Left lobe of liver (tissue), 2 donors: Measurements from ENCODE around the gene DMRTB1. TPM values are rescaled to one million over a fixed set of nuclear protein-coding genes. Genes with fewer than 3 reads are reported as not detected.
"Not testable (repeated sequence)": the region's sequence is repeated elsewhere in the genome, so short reads cannot be mapped to it uniquely, and the experiment has no call there.

ENCODE experiments used
- ATAC-seq: fragments of 200-7000 bp; cut with Tn5 transposase; one replicate; pipeline ENCODE4 v1.9.1; 2020; ENCODE audit warnings: mild to moderate bottlenecking, moderate library complexity
- DNase-seq: peaks from one replicate; pipeline ENCODE4 v3.0.0-alpha.2; 2020; ENCODE audit warnings: low spot score
- total RNA-seq: library from RNA; stranded (reverse); gene quantifications from one replicate; pipeline ENCODE4 v1.2.1, GENCODE V29; 2021
- donor health status: DM: no; HTN: no; CAD: no; lungs with moderate emphysema.
- donor health status: DM: no; HTN: yes; CAD: no.

DMRTB1 gene
- total RNA-seq, 1 donor from 2014 or later: not detected

GRCh38 chr1:53434405-53435007, 24.7 kb upstream of the DMRTB1 start:
- not testable (repeated sequence) for ATAC-seq, DNase-seq

DNA sequence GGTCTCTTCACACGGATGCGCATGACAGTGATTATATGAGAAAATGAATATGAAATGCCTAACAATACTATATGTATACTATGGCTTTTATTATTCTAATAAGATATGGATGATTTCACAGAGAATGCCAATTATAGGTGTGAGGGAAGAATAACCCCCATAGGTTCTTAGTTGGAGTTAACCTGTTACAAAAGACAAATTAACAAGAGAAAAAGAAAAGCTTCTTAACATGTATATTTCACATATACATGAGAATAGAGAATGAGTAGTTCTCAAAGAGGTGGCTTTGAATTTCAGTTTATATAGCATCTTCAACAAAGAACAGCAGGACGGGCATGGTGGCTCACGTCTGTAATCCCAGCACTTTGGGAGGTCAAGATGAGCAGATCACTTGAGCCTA, 24.0 kb upstream of the DMRTB1 start:
- no peak for ATAC-seq

GRCh38 chr1:53438427-53439336, 20.5 kb upstream of the DMRTB1 start:
- DNase-seq (no peak), ATAC-seq (no peak)

More for the DNA sequence above, 24.0 kb upstream of the DMRTB1 start:
- no peak for DNase-seq

- no peak for ATAC-seq
- no peak for DNase-seq
Measured at GRCh38 chr1:53439337-53440207, 19.6 kb upstream of the DMRTB1 start.

DNA sequence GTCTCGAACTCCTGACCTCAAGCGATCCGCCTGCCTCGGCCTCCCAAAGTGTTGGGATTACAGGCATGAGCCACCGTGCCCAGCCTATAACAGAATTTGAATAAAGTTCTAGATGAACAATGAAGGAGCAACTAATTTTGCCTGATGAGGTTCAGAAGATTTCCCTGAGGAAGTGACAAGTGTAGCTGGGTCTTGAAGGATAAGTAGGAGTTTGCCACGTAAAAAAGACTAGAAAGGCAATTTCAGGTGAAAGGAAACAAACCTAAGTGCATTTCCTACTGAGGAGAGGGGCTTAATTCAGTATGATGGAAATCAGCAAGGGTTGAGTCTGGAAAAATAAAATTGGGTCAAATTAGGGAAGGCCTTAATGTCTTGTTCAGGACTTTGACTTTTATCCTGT, 18.6 kb upstream of the DMRTB1 start:
- DNase-seq (no peak), ATAC-seq (no peak)

DNA sequence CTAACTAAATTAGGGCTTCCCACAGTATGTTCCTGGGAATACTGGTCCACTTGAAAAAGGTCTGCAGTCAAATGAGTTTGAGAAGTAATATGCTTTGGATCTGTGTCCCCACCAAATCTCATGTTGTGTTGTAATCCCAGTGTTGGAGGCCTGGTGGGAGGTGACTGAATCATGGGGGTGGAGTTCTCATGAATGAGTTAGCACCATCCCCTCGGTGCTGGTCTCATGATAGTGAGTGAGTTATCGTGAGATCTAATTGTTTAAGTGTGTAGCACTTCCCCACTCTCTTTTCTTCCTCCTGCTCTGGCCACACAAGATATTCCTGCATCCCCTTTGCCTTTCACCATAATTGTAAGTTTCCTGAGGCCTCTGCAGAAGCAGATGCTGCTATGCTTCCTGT, 16.9 kb upstream of the DMRTB1 start:
- no peak for DNase-seq
- no peak for ATAC-seq

GRCh38 chr1:53446051-53446450, 13.1 kb upstream of the DMRTB1 start:
- ATAC-seq (no peak), DNase-seq (no peak)

GRCh38 chr1:53447413-53447812, 11.8 kb upstream of the DMRTB1 start:
- ATAC-seq: no peak
- no peak for DNase-seq

GRCh38 chr1:53448241-53448841, 10.9 kb upstream of the DMRTB1 start:
- ATAC-seq (no peak), DNase-seq (no peak)

GRCh38 chr1:53449021-53449420, 10.2 kb upstream of the DMRTB1 start:
- ATAC-seq: no peak

GRCh38 chr1:53449693-53450092, 9.5 kb upstream of the DMRTB1 start:
- DNase-seq (no peak), ATAC-seq (no peak)

More at GRCh38 chr1:53449021-53449420, 10.2 kb upstream of the DMRTB1 start:
- no peak for DNase-seq

DNA sequence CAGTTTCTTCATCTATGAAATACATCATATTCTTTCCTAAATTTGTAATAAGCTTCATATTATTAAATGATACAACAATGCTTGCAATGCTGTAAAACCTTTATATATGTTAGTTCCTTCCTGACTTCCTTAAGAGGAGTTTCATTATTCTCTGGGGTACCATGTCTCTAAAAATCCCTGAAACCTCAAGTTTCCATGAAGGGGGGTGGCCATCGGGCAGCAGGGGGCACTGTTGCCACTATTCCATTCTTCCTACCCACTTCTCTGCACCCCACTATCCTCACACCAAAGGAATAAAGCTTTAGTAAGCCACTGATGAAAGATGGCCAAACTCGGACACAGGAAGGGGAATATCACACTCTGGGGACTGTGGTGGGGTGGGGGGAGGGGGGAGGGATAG, 9.0 kb upstream of the DMRTB1 start:
- ATAC-seq: no peak
- DNase-seq: no peak

DNA sequence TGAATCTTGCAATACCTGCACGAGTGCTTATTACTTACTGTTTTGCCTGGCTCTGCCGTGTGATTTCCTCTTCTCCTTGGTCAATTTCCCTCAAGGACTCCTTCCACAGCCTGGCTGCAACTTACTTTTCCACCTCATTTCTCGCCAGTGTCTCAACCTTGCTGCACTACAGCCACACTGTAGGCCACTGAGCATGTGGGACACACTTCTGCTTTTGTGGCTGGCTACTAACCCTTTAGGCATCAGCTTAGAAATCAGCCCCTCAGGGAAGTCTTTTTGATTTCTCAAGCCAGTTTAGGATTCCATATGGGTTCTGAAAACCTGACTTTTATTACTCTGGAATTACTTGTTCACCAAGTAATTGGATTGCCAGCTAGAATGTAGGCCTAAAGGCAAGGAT, 5.2 kb upstream of the DMRTB1 start:
- no peak for ATAC-seq
- no peak for DNase-seq

DNA sequence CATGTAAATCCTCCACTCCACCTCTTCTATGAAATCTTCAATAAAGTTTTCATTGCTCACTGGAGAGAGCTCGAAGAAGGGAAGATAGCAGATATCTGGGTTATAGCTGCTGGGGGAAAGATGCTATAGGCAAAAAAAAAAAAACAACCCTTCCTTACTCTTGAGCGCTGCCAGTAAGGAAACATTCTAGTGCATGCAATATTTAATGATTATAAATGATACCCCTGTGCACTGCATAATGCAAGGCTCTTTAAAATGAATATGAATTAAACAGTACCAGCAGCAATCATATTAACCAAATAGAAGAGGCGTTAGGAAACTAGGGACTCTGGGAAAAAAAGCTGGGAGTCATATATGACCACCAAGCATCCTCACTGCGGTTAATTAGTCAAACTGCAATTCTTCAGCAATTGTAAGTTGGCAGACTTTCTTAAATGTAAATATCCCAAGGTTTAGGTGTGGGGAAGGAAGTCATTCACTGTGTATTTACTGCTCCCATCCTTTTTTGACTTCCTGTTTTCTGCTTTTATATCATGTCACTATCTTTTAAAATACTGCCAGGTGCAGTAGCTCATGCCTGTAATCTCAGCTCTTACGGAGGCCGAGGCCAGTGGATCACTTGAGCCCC, 3.7 kb upstream of the DMRTB1 start:
- ATAC-seq (no peak), DNase-seq (no peak)

GRCh38 chr1:53458634-53459033, 565 bp upstream of the DMRTB1 start:
- no peak for ATAC-seq

GRCh38 chr1:53460211-53460634, 1.0 kb downstream of the DMRTB1 start:
- ATAC-seq (no peak), DNase-seq (no peak)

More at GRCh38 chr1:53458634-53459033, 565 bp upstream of the DMRTB1 start:
- DNase-seq: no peak

DNA sequence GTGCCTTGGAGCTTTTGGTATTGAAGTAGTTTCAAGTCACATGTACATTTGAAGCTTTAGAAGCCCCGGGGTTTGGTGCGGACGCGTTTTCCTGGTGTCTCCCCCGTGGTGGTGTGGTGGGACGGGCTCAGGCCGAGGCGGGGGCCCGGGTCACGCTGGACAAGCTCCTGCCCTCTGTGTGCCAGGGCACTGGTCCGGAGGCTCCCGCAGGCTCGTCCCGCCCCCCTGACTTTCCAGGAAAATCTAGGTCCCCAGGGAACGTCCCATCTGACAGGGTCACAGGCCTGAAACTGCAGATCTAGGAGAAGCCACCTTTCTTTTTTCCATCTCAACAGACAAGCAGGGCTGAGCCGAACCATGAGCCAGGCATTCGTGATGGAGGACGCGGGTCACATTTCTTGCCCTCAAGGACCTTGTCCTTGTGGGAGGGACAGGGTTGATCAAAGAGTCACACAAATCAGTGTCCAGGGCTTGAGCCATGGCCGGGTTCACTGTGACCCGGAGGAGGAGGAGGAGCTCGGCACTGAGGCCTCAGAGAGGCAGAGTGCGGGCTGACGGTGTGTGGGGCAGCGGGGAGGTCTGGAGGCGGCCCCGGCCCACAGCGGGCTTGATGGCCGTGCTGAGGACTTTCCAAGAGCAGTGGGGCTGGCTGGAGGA, 1.6 kb downstream of the DMRTB1 start:
- DNase-seq (no peak), ATAC-seq (no peak)

DNA sequence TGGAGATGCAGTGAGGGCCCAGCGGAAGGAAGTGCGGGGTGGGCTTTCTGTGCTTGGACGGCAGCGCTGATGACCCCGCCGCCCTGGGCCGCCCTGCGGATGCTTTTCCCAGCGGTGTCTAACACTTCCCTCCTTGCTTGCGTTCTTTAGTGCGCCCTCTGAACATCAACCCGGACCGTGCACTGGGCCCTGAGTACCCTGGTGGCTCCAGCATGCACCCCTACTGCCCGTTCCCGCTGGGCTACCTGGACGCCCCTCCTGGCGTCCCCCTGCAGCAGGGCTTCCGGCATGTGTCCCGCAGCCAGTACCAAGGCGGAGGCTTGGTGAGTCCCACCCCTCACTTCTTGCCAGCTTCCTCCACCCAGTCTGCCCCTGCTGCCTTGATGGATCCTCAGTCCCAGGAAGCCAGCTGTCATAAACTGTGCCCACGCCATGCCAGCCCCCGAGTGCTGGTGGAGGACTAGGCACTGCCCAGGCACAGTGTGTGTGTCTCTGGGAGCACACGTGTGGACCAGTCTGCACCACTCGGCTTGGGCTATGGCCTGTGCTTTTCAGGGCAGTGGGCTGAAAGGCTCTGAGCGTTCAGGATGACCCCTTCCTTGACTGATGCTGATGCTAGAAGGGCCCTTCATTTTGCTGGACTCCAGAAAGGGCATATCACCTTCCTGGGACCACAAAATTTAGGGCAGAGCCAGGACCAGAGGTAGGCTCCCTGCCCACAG, 2.3 kb downstream of the DMRTB1 start:
- ATAC-seq (no peak), DNase-seq (no peak)

GRCh38 chr1:53462193-53462592, 3.0 kb downstream of the DMRTB1 start:
- ATAC-seq (no peak), DNase-seq (no peak)
